SIG-M5 treated with dmso at 0.1 percent for 504 hours (cell line): ENCODE measurements around the gene CLINT1.
"Not testable (repeated sequence)": the region's sequence is repeated elsewhere in the genome, so short reads cannot be mapped to it uniquely, and the experiment has no call there.

Experiments used
- DNase-seq: peaks from one replicate; lab custom pipeline; 2025; ENCODE audit not compliant: unreplicated experiment; lab: John Stamatoyannopoulos, UW

The CLINT1 gene

GRCh38 chr5:157858527-157859226 is at the start of gene CLINT1:
Gene CLINT1, minus strand, starts transcription at chr5:157859145. Its CDS starts 175 bp downstream, at chr5:157858970.
- DNase-seq = peak; percentile 87

GRCh38 chr5:157908459-157908858 is 49.5 kb upstream of the CLINT1 start:
- no peak for DNase-seq

GRCh38 chr5:157907479-157907878 is 48.5 kb upstream of the CLINT1 start:
- DNase-seq = no peak

- DNase-seq = no peak
Observed at GRCh38 chr5:157903117-157903450, 44.1 kb upstream of the CLINT1 start.

- no peak for DNase-seq
Observed at GRCh38 chr5:157902449-157903116, 43.6 kb upstream of the CLINT1 start.

GRCh38 chr5:157900644-157901043 is 41.7 kb upstream of the CLINT1 start:
- DNase-seq = no peak

GRCh38 chr5:157893611-157894010 is 34.7 kb upstream of the CLINT1 start:
- no peak for DNase-seq

GRCh38 chr5:157892974-157893373 is 34.0 kb upstream of the CLINT1 start:
- DNase-seq = no peak

GRCh38 chr5:157890836-157891597 is 32.1 kb upstream of the CLINT1 start:
- DNase-seq = no peak

GRCh38 chr5:157888814-157889532 is 30.0 kb upstream of the CLINT1 start:
- no peak for DNase-seq

GRCh38 chr5:157886796-157887380 is 27.9 kb upstream of the CLINT1 start:
- DNase-seq = no peak

GRCh38 chr5:157885051-157885450 is 26.1 kb upstream of the CLINT1 start:
- not testable (repeated sequence) for DNase-seq

GRCh38 chr5:157881498-157881897 is 22.6 kb upstream of the CLINT1 start:
- DNase-seq = not testable (repeated sequence)

GRCh38 chr5:157877821-157878220 is 18.9 kb upstream of the CLINT1 start:
- no peak for DNase-seq

GRCh38 chr5:157874861-157875260 is 15.9 kb upstream of the CLINT1 start:
- DNase-seq = no peak

- DNase-seq = no peak
Observed at GRCh38 chr5:157870837-157871834, 12.2 kb upstream of the CLINT1 start.

- no peak for DNase-seq
Observed at GRCh38 chr5:157867751-157868387, 8.9 kb upstream of the CLINT1 start.

- no peak for DNase-seq
Observed at GRCh38 chr5:157866536-157866935, 7.6 kb upstream of the CLINT1 start.

GRCh38 chr5:157865781-157866180 is 6.8 kb upstream of the CLINT1 start:
- no peak for DNase-seq
